ENCODE results near the gene CHRM5. TPM values are rescaled to one million over a fixed set of nuclear protein-coding genes. Genes with fewer than 3 reads are reported as not detected.

Gene CHRM5
- total and polyA plus RNA-seq, 2 of the 8 experiments (the other 6 are each of a cell fraction or from before 2014, with no cell fraction given), result not detected

DNA sequence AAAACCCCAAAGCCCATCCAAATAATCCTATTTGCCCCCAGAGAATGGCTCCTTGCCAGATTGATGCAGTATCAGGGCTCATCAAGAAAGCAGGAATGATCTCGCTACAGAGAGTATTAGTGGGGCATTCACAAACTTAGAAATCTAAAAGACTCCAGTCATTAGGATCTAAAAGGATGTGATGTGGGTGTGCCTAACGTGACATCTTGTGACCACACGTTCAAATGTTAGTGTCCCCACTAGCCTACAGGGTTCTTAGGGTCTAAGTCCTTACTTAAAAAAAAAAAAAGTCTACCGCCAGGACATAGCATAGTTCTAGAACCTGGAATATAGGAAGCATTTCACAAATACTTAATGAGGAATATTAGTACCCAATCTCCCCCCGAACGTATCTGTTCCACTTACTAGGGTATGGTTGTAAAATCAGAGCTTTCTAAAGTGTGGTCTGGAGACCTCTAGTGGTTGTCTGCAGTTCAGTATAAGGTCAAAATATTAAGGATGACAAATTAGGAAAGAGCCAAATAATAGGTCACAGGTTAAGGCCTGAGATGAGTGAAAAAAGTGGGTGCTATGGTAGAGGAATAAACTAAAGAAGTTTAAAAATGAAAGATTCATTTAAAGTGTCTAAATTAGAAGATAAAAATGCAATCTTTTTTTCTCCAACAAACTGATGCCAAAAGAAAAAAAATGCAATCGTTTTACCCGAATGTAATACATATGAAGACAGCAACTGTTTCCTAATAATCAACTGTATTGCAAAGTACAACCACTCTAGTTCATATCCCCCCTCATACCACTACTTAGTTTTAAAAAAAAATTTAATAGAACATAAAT, 4.2 kb upstream of the CHRM5 start (continued):
- no peak for TF ChIP-seq SIRT6 (IDR thresholded peaks at IDR 0.05; ENCODE audit: low read length)
- TF ChIP-seq, protein P1, sequence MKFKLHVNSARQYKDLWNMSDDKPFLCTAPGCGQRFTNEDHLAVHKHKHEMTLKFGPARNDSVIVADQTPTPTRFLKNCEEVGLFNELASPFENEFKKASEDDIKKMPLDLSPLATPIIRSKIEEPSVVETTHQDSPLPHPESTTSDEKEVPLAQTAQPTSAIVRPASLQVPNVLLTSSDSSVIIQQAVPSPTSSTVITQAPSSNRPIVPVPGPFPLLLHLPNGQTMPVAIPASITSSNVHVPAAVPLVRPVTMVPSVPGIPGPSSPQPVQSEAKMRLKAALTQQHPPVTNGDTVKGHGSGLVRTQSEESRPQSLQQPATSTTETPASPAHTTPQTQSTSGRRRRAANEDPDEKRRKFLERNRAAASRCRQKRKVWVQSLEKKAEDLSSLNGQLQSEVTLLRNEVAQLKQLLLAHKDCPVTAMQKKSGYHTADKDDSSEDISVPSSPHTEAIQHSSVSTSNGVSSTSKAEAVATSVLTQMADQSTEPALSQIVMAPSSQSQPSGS (IDR thresholded peaks at IDR 0.05; ENCODE audit: low read length), result no peak
